GM23338 (cell line): ENCODE results near the gene MAMSTR. TPM values are rescaled to one million over a fixed set of nuclear protein-coding genes. Genes with fewer than 3 reads are reported as not detected.

Experiments used
- ATAC-seq: fragments of 200-7000 bp; cut with Tn5 transposase; 3 replicates; pipeline ENCODE4 v1.9.1; 2020
- DNase-seq: peaks from one replicate; pipeline ENCODE4 v3.0.0-alpha.2; 2015; ENCODE audit warnings: low spot score
- H2AFZ ChIP-seq: fragments of 200-600 bp; sonication (generic); 2 replicates; pipeline ENCODE4 v1.8.0; 2016; ENCODE audit warnings: antibody characterized with exemption, mild to moderate bottlenecking, moderate library complexity
- H3F3A ChIP-seq: fragments of 200-600 bp; sonication (generic); replicated peaks from 2 replicates; pipeline ENCODE4 v1.8.0; 2017; ENCODE audit warnings: antibody characterized with exemption, mixed run types, low read depth
- H3K27ac ChIP-seq: fragments of 200-600 bp; sonication (generic); 2 replicates; pipeline ENCODE4 v1.6.1; 2016; ENCODE audit warnings: low read depth
- H3K27me3 ChIP-seq: fragments of 200-600 bp; sonication (generic); 2 replicates; pipeline ENCODE4 v1.8.0; 2016; ENCODE audit warnings: mild to moderate bottlenecking, mixed run types, moderate library complexity; ENCODE audit not compliant: insufficient read depth
- H3K36me3 ChIP-seq: fragments of 200-600 bp; sonication (generic); 2 replicates; pipeline ENCODE4 v1.8.0; 2016; ENCODE audit warnings: mild to moderate bottlenecking; ENCODE audit not compliant: insufficient read depth
- H3K4me1 ChIP-seq: fragments of 200-600 bp; sonication (generic); 2 replicates; pipeline ENCODE4 v1.8.0; 2016; ENCODE audit warnings: mild to moderate bottlenecking, moderate library complexity; ENCODE audit not compliant: insufficient read depth
- H3K4me2 ChIP-seq: fragments of 200-600 bp; sonication (generic); 2 replicates; pipeline ENCODE4 v1.7.1; 2017; ENCODE audit warnings: mixed run types
- H3K4me3 ChIP-seq: fragments of 200-600 bp; sonication (generic); 2 replicates; pipeline ENCODE4 v1.6.1; 2016; ENCODE audit warnings: mixed run types
- H3K79me2 ChIP-seq: fragments of 200-600 bp; sonication (generic); replicated peaks from 2 replicates; pipeline ENCODE4 v1.8.0; 2017; ENCODE audit warnings: mild to moderate bottlenecking; ENCODE audit not compliant: insufficient read depth
- H3K9me2 ChIP-seq: fragments of 200-600 bp; sonication (generic); 2 replicates; pipeline ENCODE4 v1.8.0; 2017; ENCODE audit not compliant: insufficient read depth
- H4K20me1 ChIP-seq: fragments of 200-600 bp; sonication (generic); replicated peaks from 2 replicates; pipeline ENCODE4 v1.8.0; 2017; ENCODE audit warnings: mild to moderate bottlenecking; ENCODE audit not compliant: insufficient read depth
- H3K27ac Mint-ChIP-seq: 2 replicates; pipeline ENCODE4 v1.8.0; 2020; ENCODE audit warnings: inconsistent platforms, mild to moderate bottlenecking, moderate library complexity, mixed read lengths
- H3K27me3 Mint-ChIP-seq: 3 replicates; pipeline ENCODE4 v1.8.0; 2022; ENCODE audit warnings: low read depth, mild to moderate bottlenecking, moderate library complexity, mixed read lengths, inconsistent platforms; ENCODE audit not compliant: insufficient read depth, poor library complexity
- H3K36me3 Mint-ChIP-seq: 3 replicates; pipeline ENCODE4 v1.8.0; 2021; ENCODE audit warnings: low read depth, mild to moderate bottlenecking, inconsistent platforms, moderate library complexity, mixed read lengths
- H3K4me1 Mint-ChIP-seq: 3 replicates; pipeline ENCODE4 v1.8.0; 2020; ENCODE audit warnings: mild to moderate bottlenecking, inconsistent platforms, mixed read lengths
- H3K4me3 Mint-ChIP-seq: 3 replicates; pipeline ENCODE4 v1.8.0; 2021; ENCODE audit warnings: moderate library complexity, mild to moderate bottlenecking, inconsistent platforms, mixed read lengths
- H3K9me3 Mint-ChIP-seq: 3 replicates; pipeline ENCODE4 v1.8.0; 2020; ENCODE audit warnings: moderate library complexity, mild to moderate bottlenecking, inconsistent platforms, mixed read lengths
- CREB1 ChIP-seq: fragments of 250-450 bp; sonication (Bioruptor Pico); IDR thresholded peaks from 2 replicates; pipeline ENCODE4 v1.5.0; 2020; ENCODE audit warnings: low read depth, mild to moderate bottlenecking, moderate library complexity
- CTCF ChIP-seq, 2 experiments: fragments of 200-600 bp in 1 of 2; sonication (generic) in 1 of 2; conservative IDR thresholded peaks; 2 replicates each; pipeline versions ENCODE4 v1.5.1 to v1.6.1; 2016 to 2017; ENCODE audit warnings: antibody characterized with exemption in 2 of 2, low read depth in 2 of 2, mild to moderate bottlenecking in 2 of 2, moderate library complexity in 1 of 2
- ETS1 ChIP-seq: IDR thresholded peaks from 2 replicates; pipeline ENCODE4 v1.6.1; 2016; ENCODE audit warnings: antibody characterized with exemption
- EZH2phosphoT487 ChIP-seq: fragments of 200-600 bp; sonication (generic); IDR thresholded peaks from one replicate; pipeline ENCODE4 v1.8.1; 2018; ENCODE audit warnings: antibody characterized with exemption; ENCODE audit not compliant: unreplicated experiment
- JUNB ChIP-seq: IDR thresholded peaks from one replicate; pipeline ENCODE4 v1.6.1; 2016; ENCODE audit warnings: antibody characterized with exemption; ENCODE audit not compliant: unreplicated experiment
- NANOG ChIP-seq: IDR thresholded peaks from 2 replicates; pipeline ENCODE4 v1.6.1; 2016; ENCODE audit warnings: antibody characterized with exemption, borderline replicate concordance
- POLR2AphosphoS5 ChIP-seq: IDR thresholded peaks from 2 replicates; pipeline ENCODE4 v1.6.1; 2016; ENCODE audit warnings: antibody characterized with exemption, low read depth
- REST ChIP-seq: IDR thresholded peaks from one replicate; pipeline ENCODE4 v1.6.1; 2018; ENCODE audit warnings: antibody characterized with exemption; ENCODE audit not compliant: unreplicated experiment
- STAT1 ChIP-seq: IDR thresholded peaks from one replicate; pipeline ENCODE4 v1.6.1; 2016; ENCODE audit warnings: antibody characterized with exemption; ENCODE audit not compliant: unreplicated experiment
- ZNF114 ChIP-seq: fragments of 250-450 bp; sonication (Bioruptor Pico); IDR thresholded peaks from 2 replicates; pipeline ENCODE4 v1.5.0; 2020; ENCODE audit warnings: mild to moderate bottlenecking, moderate library complexity
- ZNF331 ChIP-seq: fragments of 250-450 bp; sonication (Bioruptor Pico); IDR thresholded peaks from 2 replicates; pipeline ENCODE4 v1.5.0; 2020; ENCODE audit warnings: low read depth, mild to moderate bottlenecking, moderate library complexity
- ZNF462 ChIP-seq: fragments of 250-450 bp; sonication (Bioruptor Pico); IDR thresholded peaks from 2 replicates; pipeline ENCODE4 v1.5.0; 2020; ENCODE audit warnings: mild to moderate bottlenecking, moderate library complexity
- polyA plus RNA-seq: library from polyadenylated mRNA; unstranded; fragments of >200 nt; fragmentation: Nextera tagmentation; extraction: Ambion mirVana; gene quantifications from 2 replicates; pipeline ENCODE4 v1.2.1, GENCODE V29; 2016
- total RNA-seq: library from RNA; depleted of rRNA; stranded (reverse); fragments of >200 nt; shearing (Covaris generic); gene quantifications from 2 replicates; pipeline ENCODE4 v1.2.3, GENCODE V29; 2014

MAMSTR gene
- total and polyA plus RNA-seq, 2 experiments from 2014 or later = 1.9 to 2.0 TPM

- no peak overlapping the region for H3K27ac ChIP-seq
- DNase-seq (no peak), ATAC-seq (no peak)
- H2AFZ ChIP-seq = no peak overlapping the region
- H3K27me3 ChIP-seq = no peaks in the 10 kb centered on the region
- peaks cover 5% of the 10 kb centered on the region for H3K4me1 ChIP-seq
- H3K9me2 ChIP-seq = no peaks in the 10 kb centered on the region
- H4K20me1 ChIP-seq = no peaks in the 10 kb centered on the region
- TF ChIP-seq JUNB (no peak), REST (no peak), EZH2phosphoT487 (no peak), CTCF (conservative IDR thresholded peaks at IDR 0.05; ENCODE audit: low read depth in 2 of 2) (no peak), CREB1 (CRISPR knock-in tag) (no peak), ZNF331 (no peak), ZNF114 (CRISPR knock-in tag) (no peak), NANOG (no peak), POLR2AphosphoS5 (no peak), ZNF462 (CRISPR knock-in tag) (no peak), STAT1 (no peak), ETS1 (no peak)
- H3F3A ChIP-seq = no peaks in the 10 kb centered on the region
- Mint-ChIP-seq H3K27me3 (peaks cover 7% of the 10 kb centered on the region), H3K4me3 (no peak overlapping the region; the same call in 1 of the 3 replicates), H3K9me3 (peaks cover 8% of the 10 kb centered on the region; the same call in 1 of the 3 replicates), H3K4me1 (peaks cover 4% of the 10 kb centered on the region; the same call in 2 of the 3 replicates), H3K27ac (no peak overlapping the region), H3K36me3 (peaks cover 14% of the 10 kb centered on the region; the same call in 2 of the 3 replicates)
- no peak overlapping the region for H3K4me3 ChIP-seq
- no peaks in the 10 kb centered on the region for H3K36me3 ChIP-seq
- H3K4me2 ChIP-seq = no peak overlapping the region
- H3K79me2 ChIP-seq = no peaks in the 10 kb centered on the region
These were observed 21.5 kb downstream of the MAMSTR start for GRCh38 chr19:48698046-48698445.
